Suppressor macrophage (primary cell): Measurements from ENCODE around the gene MON1B.
"Not testable (repeated sequence)": the region's sequence is repeated elsewhere in the genome, so short reads cannot be mapped to it uniquely, and the experiment has no call there.

Experiments
- DNase-seq, 4 experiments: peaks; one replicate each; pipeline ENCODE4 v3.0.0-alpha.2; 2020 to 2022
- total RNA-seq, 17 experiments: gene quantifications; one replicate each; lab custom pipeline; 2026; ENCODE audit warnings: mixed read lengths in 6 of 17, inconsistent platforms in 3 of 17; lab: John Stamatoyannopoulos, UW

The MON1B gene
- 26.7 to 76.1 (median 54.7) reads per million in 17 experiments for total RNA-seq

- peak; percentile 96 to 98 (median 98) for DNase-seq
These were observed at the start of gene MON1B for GRCh38 chr16:77190478-77191258. TSS of gene MON1B (plus strand) at chr16:77191190. CDS start at chr16:77191486, 296 bp downstream.

GRCh38 chr16:77143364-77143763 is 47.6 kb upstream of the MON1B start:
- no peak for DNase-seq

- DNase-seq: no peak
These were observed 42.9 kb upstream of the MON1B start for GRCh38 chr16:77148121-77148520.

GRCh38 chr16:77157346-77158058 is 33.5 kb upstream of the MON1B start:
- DNase-seq: no peak

- no peak for DNase-seq
These were observed 32.7 kb upstream of the MON1B start for GRCh38 chr16:77158293-77158692.

GRCh38 chr16:77165006-77165405 is 26.0 kb upstream of the MON1B start:
- DNase-seq: no peak

- not testable (repeated sequence) for DNase-seq
These were observed 25.3 kb upstream of the MON1B start for GRCh38 chr16:77165536-77166236.

GRCh38 chr16:77166726-77167125 is 24.3 kb upstream of the MON1B start:
- no peak for DNase-seq

- no peak for DNase-seq
These were observed 22.1 kb upstream of the MON1B start for GRCh38 chr16:77168901-77169300.

GRCh38 chr16:77169650-77170236 is 21.2 kb upstream of the MON1B start:
- DNase-seq: peak; percentile 58 to 71 (median 66)

GRCh38 chr16:77170805-77171204 is 20.2 kb upstream of the MON1B start:
- no peak for DNase-seq

GRCh38 chr16:77171745-77172635 is 19.0 kb upstream of the MON1B start:
- peak; percentile 63 to 72 (median 65) for DNase-seq

- DNase-seq: no peak
These were observed 18.0 kb upstream of the MON1B start for GRCh38 chr16:77172951-77173350.

GRCh38 chr16:77183137-77183536 is 7.9 kb upstream of the MON1B start:
- no peak for DNase-seq

GRCh38 chr16:77186298-77186697 is 4.7 kb upstream of the MON1B start:
- not testable (repeated sequence) for DNase-seq

GRCh38 chr16:77190190-77190477 is 856 bp upstream of the MON1B start:
- DNase-seq: no peak

GRCh38 chr16:77191259-77191969 is 424 bp downstream of the MON1B start:
- DNase-seq: peak; percentile 72 to 83 (median 82)

- DNase-seq: no peak
These were observed 2.4 kb downstream of the MON1B start for GRCh38 chr16:77193377-77193776.

- DNase-seq: no peak
These were observed 3.6 kb downstream of the MON1B start for GRCh38 chr16:77194295-77195231.

GRCh38 chr16:77195411-77195810 is 4.4 kb downstream of the MON1B start:
- no peak for DNase-seq
